Astrocyte (in vitro differentiated cells and primary cell): ENCODE results near the gene IGF1R.

Experiments used
- EZH2 ChIP-seq: IDR thresholded peaks from 2 replicates; pipeline ENCODE4 v1.6.1; 2012; ENCODE audit warnings: mild to moderate bottlenecking, low read length, inconsistent platforms; ENCODE audit not compliant: insufficient read depth
- TF ChIP-seq, protein P1 (sequence below): IDR thresholded peaks from 2 replicates; pipeline ENCODE4 v1.5.1; 2011; ENCODE audit warnings: low read depth, mild to moderate bottlenecking, inconsistent platforms, low read length, moderate library complexity; ENCODE audit not compliant: insufficient read depth

DNA sequence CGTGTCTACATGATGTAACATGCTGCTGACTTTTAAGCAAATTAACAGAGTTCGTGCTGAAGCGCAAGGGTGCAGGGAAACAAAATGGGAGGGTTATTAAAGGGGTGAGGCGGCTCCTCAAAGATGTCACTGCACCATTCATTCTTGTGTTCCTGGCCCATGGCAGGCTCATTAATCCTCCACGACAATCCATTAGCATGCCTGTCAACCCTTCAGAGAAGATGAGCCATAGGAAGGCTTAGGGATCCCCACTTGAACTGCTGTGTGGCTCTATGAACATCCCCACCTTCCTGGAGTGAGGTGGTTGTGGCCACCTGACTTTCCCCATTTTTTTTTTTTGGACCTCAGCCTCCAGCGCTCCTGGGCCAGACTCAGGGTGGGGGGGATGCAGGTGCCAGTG is 45.8 kb downstream of the IGF1R start:
- TF ChIP-seq, protein P1, sequence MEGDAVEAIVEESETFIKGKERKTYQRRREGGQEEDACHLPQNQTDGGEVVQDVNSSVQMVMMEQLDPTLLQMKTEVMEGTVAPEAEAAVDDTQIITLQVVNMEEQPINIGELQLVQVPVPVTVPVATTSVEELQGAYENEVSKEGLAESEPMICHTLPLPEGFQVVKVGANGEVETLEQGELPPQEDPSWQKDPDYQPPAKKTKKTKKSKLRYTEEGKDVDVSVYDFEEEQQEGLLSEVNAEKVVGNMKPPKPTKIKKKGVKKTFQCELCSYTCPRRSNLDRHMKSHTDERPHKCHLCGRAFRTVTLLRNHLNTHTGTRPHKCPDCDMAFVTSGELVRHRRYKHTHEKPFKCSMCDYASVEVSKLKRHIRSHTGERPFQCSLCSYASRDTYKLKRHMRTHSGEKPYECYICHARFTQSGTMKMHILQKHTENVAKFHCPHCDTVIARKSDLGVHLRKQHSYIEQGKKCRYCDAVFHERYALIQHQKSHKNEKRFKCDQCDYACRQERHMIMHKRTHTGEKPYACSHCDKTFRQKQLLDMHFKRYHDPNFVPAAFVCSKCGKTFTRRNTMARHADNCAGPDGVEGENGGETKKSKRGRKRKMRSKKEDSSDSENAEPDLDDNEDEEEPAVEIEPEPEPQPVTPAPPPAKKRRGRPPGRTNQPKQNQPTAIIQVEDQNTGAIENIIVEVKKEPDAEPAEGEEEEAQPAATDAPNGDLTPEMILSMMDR = no peak
- TF ChIP-seq EZH2 = no peak
